Stimulated activated CD4-positive, alpha-beta T cell treated with anti-CD3 and anti-CD28 coated beads, Interleukin-4, amount 100 ng/mL, for 4 hours (primary cell): ENCODE results near the gene ERO1B.

ENCODE experiments used
- DNase-seq, 2 experiments: peaks; one replicate each; pipeline ENCODE4 v3.0.0-alpha.2; 2020

Gene ERO1B

GRCh38 chr1:236297161-236297560 is 15.4 kb upstream of the ERO1B start:
- no peak for DNase-seq

GRCh38 chr1:236292425-236292824 is 10.7 kb upstream of the ERO1B start:
- DNase-seq, result no peak

GRCh38 chr1:236289492-236290131 is 7.9 kb upstream of the ERO1B start:
- no peak for DNase-seq

GRCh38 chr1:236288620-236288976 is 6.8 kb upstream of the ERO1B start:
- no peak for DNase-seq

- no peak for DNase-seq
Observed at GRCh38 chr1:236287757-236288619, 6.2 kb upstream of the ERO1B start.

GRCh38 chr1:236287356-236287755 is 5.6 kb upstream of the ERO1B start:
- no peak for DNase-seq

- no peak for DNase-seq
Observed at GRCh38 chr1:236284291-236284721, 2.5 kb upstream of the ERO1B start.

- DNase-seq, result no peak
Observed at GRCh38 chr1:236282719-236283118, 961 bp upstream of the ERO1B start.

GRCh38 chr1:236282425-236282716 is 613 bp upstream of the ERO1B start:
- peak; percentile 22 to 40 for DNase-seq

GRCh38 chr1:236281198-236281653 is 532 bp downstream of the ERO1B start:
- peak; percentile 3 to 12 for DNase-seq

- DNase-seq, result peak in 1 of 2 experiments; percentile 11
Observed at GRCh38 chr1:236280438-236281197, 1.1 kb downstream of the ERO1B start.

GRCh38 chr1:236275586-236275985 is 6.2 kb downstream of the ERO1B start:
- no peak for DNase-seq

- DNase-seq, result no peak
Observed at GRCh38 chr1:236275061-236275460, 6.7 kb downstream of the ERO1B start.

GRCh38 chr1:236273358-236273757 is 8.4 kb downstream of the ERO1B start:
- DNase-seq, result no peak

GRCh38 chr1:236269439-236269838 is 12.3 kb downstream of the ERO1B start:
- no peak for DNase-seq

- no peak for DNase-seq
Observed at GRCh38 chr1:236261898-236262297, 19.9 kb downstream of the ERO1B start.

- DNase-seq, result no peak
Observed at GRCh38 chr1:236261033-236261432, 20.7 kb downstream of the ERO1B start.

GRCh38 chr1:236259043-236259442 is 22.7 kb downstream of the ERO1B start:
- DNase-seq, result no peak

- DNase-seq, result no peak
Observed at GRCh38 chr1:236258114-236258622, 23.6 kb downstream of the ERO1B start.

- no peak for DNase-seq
Observed at GRCh38 chr1:236257216-236257615, 24.5 kb downstream of the ERO1B start.

GRCh38 chr1:236253918-236254637 is 27.7 kb downstream of the ERO1B start:
- no peak for DNase-seq

- no peak for DNase-seq
Observed at GRCh38 chr1:236253119-236253518, 28.6 kb downstream of the ERO1B start.

GRCh38 chr1:236251587-236251986 is 30.2 kb downstream of the ERO1B start:
- no peak for DNase-seq
